ENCODE data around the gene C19orf44.

DNA sequence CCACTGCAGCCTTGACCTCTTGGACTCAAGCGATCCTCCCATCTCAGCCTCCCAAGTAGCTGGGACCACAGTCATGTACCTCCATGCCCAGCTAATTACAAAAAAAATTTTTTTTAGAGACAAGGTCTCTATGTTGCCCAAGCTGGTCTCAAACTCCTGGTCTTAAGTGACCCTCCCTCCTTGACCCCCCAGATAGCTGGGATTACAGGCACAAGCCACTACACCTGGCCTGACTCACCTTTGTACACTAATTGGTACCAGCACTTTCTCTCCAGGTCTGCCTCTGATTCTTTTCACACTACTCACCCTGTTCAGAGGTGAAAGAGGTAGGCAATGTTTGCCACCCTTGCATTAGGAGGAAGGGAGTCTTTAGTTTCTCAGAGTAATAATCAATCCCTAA, 18.9 kb upstream of the C19orf44 start:
- TF ChIP-seq POLR2A (IDR thresholded peaks at IDR 0.05): no peak
- TF ChIP-seq, protein P1, sequence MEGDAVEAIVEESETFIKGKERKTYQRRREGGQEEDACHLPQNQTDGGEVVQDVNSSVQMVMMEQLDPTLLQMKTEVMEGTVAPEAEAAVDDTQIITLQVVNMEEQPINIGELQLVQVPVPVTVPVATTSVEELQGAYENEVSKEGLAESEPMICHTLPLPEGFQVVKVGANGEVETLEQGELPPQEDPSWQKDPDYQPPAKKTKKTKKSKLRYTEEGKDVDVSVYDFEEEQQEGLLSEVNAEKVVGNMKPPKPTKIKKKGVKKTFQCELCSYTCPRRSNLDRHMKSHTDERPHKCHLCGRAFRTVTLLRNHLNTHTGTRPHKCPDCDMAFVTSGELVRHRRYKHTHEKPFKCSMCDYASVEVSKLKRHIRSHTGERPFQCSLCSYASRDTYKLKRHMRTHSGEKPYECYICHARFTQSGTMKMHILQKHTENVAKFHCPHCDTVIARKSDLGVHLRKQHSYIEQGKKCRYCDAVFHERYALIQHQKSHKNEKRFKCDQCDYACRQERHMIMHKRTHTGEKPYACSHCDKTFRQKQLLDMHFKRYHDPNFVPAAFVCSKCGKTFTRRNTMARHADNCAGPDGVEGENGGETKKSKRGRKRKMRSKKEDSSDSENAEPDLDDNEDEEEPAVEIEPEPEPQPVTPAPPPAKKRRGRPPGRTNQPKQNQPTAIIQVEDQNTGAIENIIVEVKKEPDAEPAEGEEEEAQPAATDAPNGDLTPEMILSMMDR (IDR thresholded peaks at IDR 0.05): no peak

Data from vagina (tissue), 2 donors.